GM23338 (cell line): Measurements from ENCODE around the gene LIPJ. TPM values are rescaled to one million over a fixed set of nuclear protein-coding genes. Genes with fewer than 3 reads are reported as not detected.

Experiments used
- ATAC-seq: fragments of 200-7000 bp; cut with Tn5 transposase; 3 replicates; pipeline ENCODE4 v1.9.1; 2020
- DNase-seq: peaks from one replicate; pipeline ENCODE4 v3.0.0-alpha.2; 2015; ENCODE audit warnings: low spot score
- H2AFZ ChIP-seq: fragments of 200-600 bp; sonication (generic); 2 replicates; pipeline ENCODE4 v1.8.0; 2016; ENCODE audit warnings: antibody characterized with exemption, mild to moderate bottlenecking, moderate library complexity
- H3F3A ChIP-seq: fragments of 200-600 bp; sonication (generic); replicated peaks from 2 replicates; pipeline ENCODE4 v1.8.0; 2017; ENCODE audit warnings: antibody characterized with exemption, mixed run types, low read depth
- H3K27ac ChIP-seq: fragments of 200-600 bp; sonication (generic); 2 replicates; pipeline ENCODE4 v1.6.1; 2016; ENCODE audit warnings: low read depth
- H3K27me3 ChIP-seq: fragments of 200-600 bp; sonication (generic); 2 replicates; pipeline ENCODE4 v1.8.0; 2016; ENCODE audit warnings: mild to moderate bottlenecking, mixed run types, moderate library complexity; ENCODE audit not compliant: insufficient read depth
- H3K36me3 ChIP-seq: fragments of 200-600 bp; sonication (generic); 2 replicates; pipeline ENCODE4 v1.8.0; 2016; ENCODE audit warnings: mild to moderate bottlenecking; ENCODE audit not compliant: insufficient read depth
- H3K4me1 ChIP-seq: fragments of 200-600 bp; sonication (generic); 2 replicates; pipeline ENCODE4 v1.8.0; 2016; ENCODE audit warnings: mild to moderate bottlenecking, moderate library complexity; ENCODE audit not compliant: insufficient read depth
- H3K4me2 ChIP-seq: fragments of 200-600 bp; sonication (generic); 2 replicates; pipeline ENCODE4 v1.7.1; 2017; ENCODE audit warnings: mixed run types
- H3K4me3 ChIP-seq: fragments of 200-600 bp; sonication (generic); 2 replicates; pipeline ENCODE4 v1.6.1; 2016; ENCODE audit warnings: mixed run types
- H3K79me2 ChIP-seq: fragments of 200-600 bp; sonication (generic); replicated peaks from 2 replicates; pipeline ENCODE4 v1.8.0; 2017; ENCODE audit warnings: mild to moderate bottlenecking; ENCODE audit not compliant: insufficient read depth
- H3K9me2 ChIP-seq: fragments of 200-600 bp; sonication (generic); 2 replicates; pipeline ENCODE4 v1.8.0; 2017; ENCODE audit not compliant: insufficient read depth
- H4K20me1 ChIP-seq: fragments of 200-600 bp; sonication (generic); replicated peaks from 2 replicates; pipeline ENCODE4 v1.8.0; 2017; ENCODE audit warnings: mild to moderate bottlenecking; ENCODE audit not compliant: insufficient read depth
- H3K27ac Mint-ChIP-seq: 2 replicates; pipeline ENCODE4 v1.8.0; 2020; ENCODE audit warnings: inconsistent platforms, mild to moderate bottlenecking, moderate library complexity, mixed read lengths
- H3K27me3 Mint-ChIP-seq: 3 replicates; pipeline ENCODE4 v1.8.0; 2022; ENCODE audit warnings: low read depth, mild to moderate bottlenecking, moderate library complexity, mixed read lengths, inconsistent platforms; ENCODE audit not compliant: insufficient read depth, poor library complexity
- H3K36me3 Mint-ChIP-seq: 3 replicates; pipeline ENCODE4 v1.8.0; 2021; ENCODE audit warnings: low read depth, mild to moderate bottlenecking, inconsistent platforms, moderate library complexity, mixed read lengths
- H3K4me1 Mint-ChIP-seq: 3 replicates; pipeline ENCODE4 v1.8.0; 2020; ENCODE audit warnings: mild to moderate bottlenecking, inconsistent platforms, mixed read lengths
- H3K4me3 Mint-ChIP-seq: 3 replicates; pipeline ENCODE4 v1.8.0; 2021; ENCODE audit warnings: moderate library complexity, mild to moderate bottlenecking, inconsistent platforms, mixed read lengths
- H3K9me3 Mint-ChIP-seq: 3 replicates; pipeline ENCODE4 v1.8.0; 2020; ENCODE audit warnings: moderate library complexity, mild to moderate bottlenecking, inconsistent platforms, mixed read lengths
- CTCF ChIP-seq, 2 experiments: fragments of 200-600 bp in 1 of 2; sonication (generic) in 1 of 2; conservative IDR thresholded peaks; 2 replicates each; pipeline versions ENCODE4 v1.5.1 to v1.6.1; 2016 to 2017; ENCODE audit warnings: antibody characterized with exemption in 2 of 2, low read depth in 2 of 2, mild to moderate bottlenecking in 2 of 2, moderate library complexity in 1 of 2
- EZH2 ChIP-seq: fragments of 200-600 bp; sonication (generic); IDR thresholded peaks from one replicate; pipeline ENCODE4 v1.8.0; 2017; ENCODE audit warnings: antibody characterized with exemption, mild to moderate bottlenecking, low read depth; ENCODE audit not compliant: unreplicated experiment
- JUNB ChIP-seq: IDR thresholded peaks from one replicate; pipeline ENCODE4 v1.6.1; 2016; ENCODE audit warnings: antibody characterized with exemption; ENCODE audit not compliant: unreplicated experiment
- POLR2AphosphoS5 ChIP-seq: IDR thresholded peaks from 2 replicates; pipeline ENCODE4 v1.6.1; 2016; ENCODE audit warnings: antibody characterized with exemption, low read depth
- REST ChIP-seq: IDR thresholded peaks from one replicate; pipeline ENCODE4 v1.6.1; 2018; ENCODE audit warnings: antibody characterized with exemption; ENCODE audit not compliant: unreplicated experiment
- STAT1 ChIP-seq: IDR thresholded peaks from one replicate; pipeline ENCODE4 v1.6.1; 2016; ENCODE audit warnings: antibody characterized with exemption; ENCODE audit not compliant: unreplicated experiment
- ZNF114 ChIP-seq: fragments of 250-450 bp; sonication (Bioruptor Pico); IDR thresholded peaks from 2 replicates; pipeline ENCODE4 v1.5.0; 2020; ENCODE audit warnings: mild to moderate bottlenecking, moderate library complexity
- ZNF331 ChIP-seq: fragments of 250-450 bp; sonication (Bioruptor Pico); IDR thresholded peaks from 2 replicates; pipeline ENCODE4 v1.5.0; 2020; ENCODE audit warnings: low read depth, mild to moderate bottlenecking, moderate library complexity
- polyA plus RNA-seq: library from polyadenylated mRNA; unstranded; fragments of >200 nt; fragmentation: Nextera tagmentation; extraction: Ambion mirVana; gene quantifications from 2 replicates; pipeline ENCODE4 v1.2.1, GENCODE V29; 2016
- total RNA-seq: library from RNA; depleted of rRNA; stranded (reverse); fragments of >200 nt; shearing (Covaris generic); gene quantifications from 2 replicates; pipeline ENCODE4 v1.2.3, GENCODE V29; 2014
- TF ChIP-seq, protein P1 (sequence below): fragments of 250-450 bp; sonication (Bioruptor Pico); IDR thresholded peaks from 2 replicates; pipeline ENCODE4 v1.5.0; 2020; ENCODE audit warnings: mild to moderate bottlenecking, moderate library complexity

LIPJ gene
- total and polyA plus RNA-seq, 2 experiments from 2014 or later = 0.14 TPM; not detected in 1

- H3F3A ChIP-seq = no peaks in the 10 kb centered on the region
- TF ChIP-seq JUNB (no peak), ZNF114 (CRISPR knock-in tag) (no peak), STAT1 (no peak), REST (no peak), CTCF (conservative IDR thresholded peaks at IDR 0.05; ENCODE audit: low read depth in 2 of 2) (no peak), ZNF331 (CRISPR knock-in tag) (no peak), EZH2 (no peak), POLR2AphosphoS5 (no peak)
- TF ChIP-seq, protein P1, sequence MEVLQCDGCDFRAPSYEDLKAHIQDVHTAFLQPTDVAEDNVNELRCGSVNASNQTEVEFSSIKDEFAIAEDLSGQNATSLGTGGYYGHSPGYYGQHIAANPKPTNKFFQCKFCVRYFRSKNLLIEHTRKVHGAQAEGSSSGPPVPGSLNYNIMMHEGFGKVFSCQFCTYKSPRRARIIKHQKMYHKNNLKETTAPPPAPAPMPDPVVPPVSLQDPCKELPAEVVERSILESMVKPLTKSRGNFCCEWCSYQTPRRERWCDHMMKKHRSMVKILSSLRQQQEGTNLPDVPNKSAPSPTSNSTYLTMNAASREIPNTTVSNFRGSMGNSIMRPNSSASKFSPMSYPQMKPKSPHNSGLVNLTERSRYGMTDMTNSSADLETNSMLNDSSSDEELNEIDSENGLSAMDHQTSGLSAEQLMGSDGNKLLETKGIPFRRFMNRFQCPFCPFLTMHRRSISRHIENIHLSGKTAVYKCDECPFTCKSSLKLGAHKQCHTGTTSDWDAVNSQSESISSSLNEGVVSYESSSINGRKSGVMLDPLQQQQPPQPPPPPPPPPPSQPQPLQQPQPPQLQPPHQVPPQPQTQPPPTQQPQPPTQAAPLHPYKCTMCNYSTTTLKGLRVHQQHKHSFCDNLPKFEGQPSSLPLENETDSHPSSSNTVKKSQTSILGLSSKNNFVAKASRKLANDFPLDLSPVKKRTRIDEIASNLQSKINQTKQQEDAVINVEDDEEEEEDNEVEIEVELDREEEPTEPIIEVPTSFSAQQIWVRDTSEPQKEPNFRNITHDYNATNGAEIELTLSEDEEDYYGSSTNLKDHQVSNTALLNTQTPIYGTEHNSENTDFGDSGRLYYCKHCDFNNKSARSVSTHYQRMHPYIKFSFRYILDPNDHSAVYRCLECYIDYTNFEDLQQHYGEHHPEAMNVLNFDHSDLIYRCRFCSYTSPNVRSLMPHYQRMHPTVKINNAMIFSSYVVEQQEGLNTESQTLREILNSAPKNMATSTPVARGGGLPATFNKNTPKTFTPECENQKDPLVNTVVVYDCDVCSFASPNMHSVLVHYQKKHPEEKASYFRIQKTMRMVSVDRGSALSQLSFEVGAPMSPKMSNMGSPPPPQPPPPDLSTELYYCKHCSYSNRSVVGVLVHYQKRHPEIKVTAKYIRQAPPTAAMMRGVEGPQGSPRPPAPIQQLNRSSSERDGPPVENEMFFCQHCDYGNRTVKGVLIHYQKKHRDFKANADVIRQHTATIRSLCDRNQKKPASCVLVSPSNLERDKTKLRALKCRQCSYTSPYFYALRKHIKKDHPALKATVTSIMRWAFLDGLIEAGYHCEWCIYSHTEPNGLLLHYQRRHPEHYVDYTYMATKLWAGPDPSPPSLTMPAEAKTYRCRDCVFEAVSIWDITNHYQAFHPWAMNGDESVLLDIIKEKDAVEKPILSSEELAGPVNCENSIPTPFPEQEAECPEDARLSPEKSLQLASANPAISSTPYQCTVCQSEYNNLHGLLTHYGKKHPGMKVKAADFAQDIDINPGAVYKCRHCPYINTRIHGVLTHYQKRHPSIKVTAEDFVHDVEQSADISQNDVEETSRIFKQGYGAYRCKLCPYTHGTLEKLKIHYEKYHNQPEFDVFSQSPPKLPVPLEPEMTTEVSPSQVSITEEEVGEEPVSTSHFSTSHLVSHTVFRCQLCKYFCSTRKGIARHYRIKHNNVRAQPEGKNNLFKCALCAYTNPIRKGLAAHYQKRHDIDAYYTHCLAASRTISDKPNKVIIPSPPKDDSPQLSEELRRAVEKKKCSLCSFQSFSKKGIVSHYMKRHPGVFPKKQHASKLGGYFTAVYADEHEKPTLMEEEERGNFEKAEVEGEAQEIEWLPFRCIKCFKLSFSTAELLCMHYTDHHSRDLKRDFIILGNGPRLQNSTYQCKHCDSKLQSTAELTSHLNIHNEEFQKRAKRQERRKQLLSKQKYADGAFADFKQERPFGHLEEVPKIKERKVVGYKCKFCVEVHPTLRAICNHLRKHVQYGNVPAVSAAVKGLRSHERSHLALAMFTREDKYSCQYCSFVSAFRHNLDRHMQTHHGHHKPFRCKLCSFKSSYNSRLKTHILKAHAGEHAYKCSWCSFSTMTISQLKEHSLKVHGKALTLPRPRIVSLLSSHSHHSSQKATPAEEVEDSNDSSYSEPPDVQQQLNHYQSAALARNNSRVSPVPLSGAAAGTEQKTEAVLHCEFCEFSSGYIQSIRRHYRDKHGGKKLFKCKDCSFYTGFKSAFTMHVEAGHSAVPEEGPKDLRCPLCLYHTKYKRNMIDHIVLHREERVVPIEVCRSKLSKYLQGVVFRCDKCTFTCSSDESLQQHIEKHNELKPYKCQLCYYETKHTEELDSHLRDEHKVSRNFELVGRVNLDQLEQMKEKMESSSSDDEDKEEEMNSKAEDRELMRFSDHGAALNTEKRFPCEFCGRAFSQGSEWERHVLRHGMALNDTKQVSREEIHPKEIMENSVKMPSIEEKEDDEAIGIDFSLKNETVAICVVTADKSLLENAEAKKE (CRISPR knock-in tag) = no peak
- H3K4me3 ChIP-seq = no peak overlapping the region
- no peaks in the 10 kb centered on the region for H4K20me1 ChIP-seq
- H2AFZ ChIP-seq = no peak overlapping the region
- DNase-seq = no peak
- no peaks in the 10 kb centered on the region for H3K27me3 ChIP-seq
- no peaks in the 10 kb centered on the region for H3K79me2 ChIP-seq
- H3K4me2 ChIP-seq = no peak overlapping the region
- no peaks in the 10 kb centered on the region for H3K9me2 ChIP-seq
- no peak overlapping the region for H3K4me3 Mint-ChIP-seq
- peaks cover 4% of the 10 kb centered on the region for H3K4me1 Mint-ChIP-seq
- peaks cover 3% of the 10 kb centered on the region for H3K27me3 Mint-ChIP-seq
- no peaks in the 10 kb centered on the region; the same call in 1 of the 2 replicates for H3K4me1 ChIP-seq
- no peak overlapping the region for H3K27ac Mint-ChIP-seq
- no peak overlapping the region for H3K27ac ChIP-seq
- H3K9me3 Mint-ChIP-seq = no peaks in the 10 kb centered on the region
- H3K36me3 ChIP-seq = no peaks in the 10 kb centered on the region
- no peak for ATAC-seq
- no peaks in the 10 kb centered on the region for H3K36me3 Mint-ChIP-seq
These were observed 45.4 kb upstream of the LIPJ start for GRCh38 chr10:88541116-88541626.
